GM23338 (cell line): ENCODE data around the gene XXYLT1. TPM values are rescaled to one million over a fixed set of nuclear protein-coding genes. Genes with fewer than 3 reads are reported as not detected.

ENCODE experiments used
- ATAC-seq: fragments of 200-7000 bp; cut with Tn5 transposase; 3 replicates; pipeline ENCODE4 v1.9.1; 2020
- DNase-seq: peaks from one replicate; pipeline ENCODE4 v3.0.0-alpha.2; 2015; ENCODE audit warnings: low spot score
- H2AFZ ChIP-seq: fragments of 200-600 bp; sonication (generic); 2 replicates; pipeline ENCODE4 v1.8.0; 2016; ENCODE audit warnings: antibody characterized with exemption, mild to moderate bottlenecking, moderate library complexity
- H3F3A ChIP-seq: fragments of 200-600 bp; sonication (generic); replicated peaks from 2 replicates; pipeline ENCODE4 v1.8.0; 2017; ENCODE audit warnings: antibody characterized with exemption, mixed run types, low read depth
- H3K27ac ChIP-seq: fragments of 200-600 bp; sonication (generic); 2 replicates; pipeline ENCODE4 v1.6.1; 2016; ENCODE audit warnings: low read depth
- H3K27me3 ChIP-seq: fragments of 200-600 bp; sonication (generic); 2 replicates; pipeline ENCODE4 v1.8.0; 2016; ENCODE audit warnings: mild to moderate bottlenecking, mixed run types, moderate library complexity; ENCODE audit not compliant: insufficient read depth
- H3K36me3 ChIP-seq: fragments of 200-600 bp; sonication (generic); 2 replicates; pipeline ENCODE4 v1.8.0; 2016; ENCODE audit warnings: mild to moderate bottlenecking; ENCODE audit not compliant: insufficient read depth
- H3K4me1 ChIP-seq: fragments of 200-600 bp; sonication (generic); 2 replicates; pipeline ENCODE4 v1.8.0; 2016; ENCODE audit warnings: mild to moderate bottlenecking, moderate library complexity; ENCODE audit not compliant: insufficient read depth
- H3K4me2 ChIP-seq: fragments of 200-600 bp; sonication (generic); 2 replicates; pipeline ENCODE4 v1.7.1; 2017; ENCODE audit warnings: mixed run types
- H3K4me3 ChIP-seq: fragments of 200-600 bp; sonication (generic); 2 replicates; pipeline ENCODE4 v1.6.1; 2016; ENCODE audit warnings: mixed run types
- H3K79me2 ChIP-seq: fragments of 200-600 bp; sonication (generic); replicated peaks from 2 replicates; pipeline ENCODE4 v1.8.0; 2017; ENCODE audit warnings: mild to moderate bottlenecking; ENCODE audit not compliant: insufficient read depth
- H3K9me2 ChIP-seq: fragments of 200-600 bp; sonication (generic); 2 replicates; pipeline ENCODE4 v1.8.0; 2017; ENCODE audit not compliant: insufficient read depth
- H4K20me1 ChIP-seq: fragments of 200-600 bp; sonication (generic); replicated peaks from 2 replicates; pipeline ENCODE4 v1.8.0; 2017; ENCODE audit warnings: mild to moderate bottlenecking; ENCODE audit not compliant: insufficient read depth
- H3K27ac Mint-ChIP-seq: 2 replicates; pipeline ENCODE4 v1.8.0; 2020; ENCODE audit warnings: inconsistent platforms, mild to moderate bottlenecking, moderate library complexity, mixed read lengths
- H3K27me3 Mint-ChIP-seq: 3 replicates; pipeline ENCODE4 v1.8.0; 2022; ENCODE audit warnings: low read depth, mild to moderate bottlenecking, moderate library complexity, mixed read lengths, inconsistent platforms; ENCODE audit not compliant: insufficient read depth, poor library complexity
- H3K36me3 Mint-ChIP-seq: 3 replicates; pipeline ENCODE4 v1.8.0; 2021; ENCODE audit warnings: low read depth, mild to moderate bottlenecking, inconsistent platforms, moderate library complexity, mixed read lengths
- H3K4me1 Mint-ChIP-seq: 3 replicates; pipeline ENCODE4 v1.8.0; 2020; ENCODE audit warnings: mild to moderate bottlenecking, inconsistent platforms, mixed read lengths
- H3K4me3 Mint-ChIP-seq: 3 replicates; pipeline ENCODE4 v1.8.0; 2021; ENCODE audit warnings: moderate library complexity, mild to moderate bottlenecking, inconsistent platforms, mixed read lengths
- H3K9me3 Mint-ChIP-seq: 3 replicates; pipeline ENCODE4 v1.8.0; 2020; ENCODE audit warnings: moderate library complexity, mild to moderate bottlenecking, inconsistent platforms, mixed read lengths
- CREB1 ChIP-seq: fragments of 250-450 bp; sonication (Bioruptor Pico); IDR thresholded peaks from 2 replicates; pipeline ENCODE4 v1.5.0; 2020; ENCODE audit warnings: low read depth, mild to moderate bottlenecking, moderate library complexity
- EZH2 ChIP-seq: fragments of 200-600 bp; sonication (generic); IDR thresholded peaks from one replicate; pipeline ENCODE4 v1.8.0; 2017; ENCODE audit warnings: antibody characterized with exemption, mild to moderate bottlenecking, low read depth; ENCODE audit not compliant: unreplicated experiment
- EZH2phosphoT487 ChIP-seq: fragments of 200-600 bp; sonication (generic); IDR thresholded peaks from one replicate; pipeline ENCODE4 v1.8.1; 2018; ENCODE audit warnings: antibody characterized with exemption; ENCODE audit not compliant: unreplicated experiment
- JUNB ChIP-seq: IDR thresholded peaks from one replicate; pipeline ENCODE4 v1.6.1; 2016; ENCODE audit warnings: antibody characterized with exemption; ENCODE audit not compliant: unreplicated experiment
- NANOG ChIP-seq: IDR thresholded peaks from 2 replicates; pipeline ENCODE4 v1.6.1; 2016; ENCODE audit warnings: antibody characterized with exemption, borderline replicate concordance
- POLR2AphosphoS5 ChIP-seq: IDR thresholded peaks from 2 replicates; pipeline ENCODE4 v1.6.1; 2016; ENCODE audit warnings: antibody characterized with exemption, low read depth
- STAT1 ChIP-seq: IDR thresholded peaks from one replicate; pipeline ENCODE4 v1.6.1; 2016; ENCODE audit warnings: antibody characterized with exemption; ENCODE audit not compliant: unreplicated experiment
- ZNF114 ChIP-seq: fragments of 250-450 bp; sonication (Bioruptor Pico); IDR thresholded peaks from 2 replicates; pipeline ENCODE4 v1.5.0; 2020; ENCODE audit warnings: mild to moderate bottlenecking, moderate library complexity
- ZNF331 ChIP-seq: fragments of 250-450 bp; sonication (Bioruptor Pico); IDR thresholded peaks from 2 replicates; pipeline ENCODE4 v1.5.0; 2020; ENCODE audit warnings: low read depth, mild to moderate bottlenecking, moderate library complexity
- polyA plus RNA-seq: library from polyadenylated mRNA; unstranded; fragments of >200 nt; fragmentation: Nextera tagmentation; extraction: Ambion mirVana; gene quantifications from 2 replicates; pipeline ENCODE4 v1.2.1, GENCODE V29; 2016
- total RNA-seq: library from RNA; depleted of rRNA; stranded (reverse); fragments of >200 nt; shearing (Covaris generic); gene quantifications from 2 replicates; pipeline ENCODE4 v1.2.3, GENCODE V29; 2014
- TF ChIP-seq, protein P1 (sequence below): IDR thresholded peaks from one replicate; pipeline ENCODE4 v1.6.1; 2018; ENCODE audit warnings: antibody characterized with exemption; ENCODE audit not compliant: unreplicated experiment
- TF ChIP-seq, protein P2 (sequence below): IDR thresholded peaks from 2 replicates; pipeline ENCODE4 v1.6.1; 2016; ENCODE audit warnings: antibody characterized with exemption
- TF ChIP-seq, protein P3 (sequence below): fragments of 250-450 bp; sonication (Bioruptor Pico); IDR thresholded peaks from 2 replicates; pipeline ENCODE4 v1.5.0; 2020; ENCODE audit warnings: mild to moderate bottlenecking, moderate library complexity

Gene XXYLT1
- total and polyA plus RNA-seq, 2 experiments from 2014 or later = 13.5 to 34.8 TPM

DNA sequence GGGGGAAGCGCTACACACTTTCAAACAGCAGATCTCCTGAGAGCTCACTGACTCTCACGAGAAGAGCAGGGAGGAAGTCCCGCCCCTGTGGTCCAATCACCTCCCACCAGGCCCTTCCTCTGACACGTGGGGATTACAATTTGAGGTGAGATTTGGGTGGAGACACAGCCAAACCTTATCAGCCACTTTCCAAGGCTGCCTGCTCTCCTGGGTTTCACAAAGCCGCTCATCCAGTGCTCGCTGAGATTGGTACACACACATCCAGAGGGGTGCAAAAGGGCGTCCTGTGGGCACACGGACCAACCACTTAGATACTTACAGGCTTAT, 23.1 kb downstream of the XXYLT1 start:
- H3K79me2 ChIP-seq = peaks cover 86% of the 10 kb centered on the region
- H3K27me3 ChIP-seq = no peaks in the 10 kb centered on the region
- H3K4me3 ChIP-seq = no peak overlapping the region
- H3K9me3 Mint-ChIP-seq = no peaks in the 10 kb centered on the region
- peaks cover 31% of the 10 kb centered on the region for H3K36me3 Mint-ChIP-seq
- no peak for DNase-seq
- H3K27me3 Mint-ChIP-seq = peaks cover 3% of the 10 kb centered on the region
- TF ChIP-seq STAT1 (no peak), ZNF331 (CRISPR knock-in tag) (no peak), NANOG (no peak), EZH2 (no peak), ZNF114 (CRISPR knock-in tag) (no peak), JUNB (no peak), POLR2AphosphoS5 (no peak), CREB1 (CRISPR knock-in tag) (no peak), EZH2phosphoT487 (no peak)
- TF ChIP-seq, protein P1, sequence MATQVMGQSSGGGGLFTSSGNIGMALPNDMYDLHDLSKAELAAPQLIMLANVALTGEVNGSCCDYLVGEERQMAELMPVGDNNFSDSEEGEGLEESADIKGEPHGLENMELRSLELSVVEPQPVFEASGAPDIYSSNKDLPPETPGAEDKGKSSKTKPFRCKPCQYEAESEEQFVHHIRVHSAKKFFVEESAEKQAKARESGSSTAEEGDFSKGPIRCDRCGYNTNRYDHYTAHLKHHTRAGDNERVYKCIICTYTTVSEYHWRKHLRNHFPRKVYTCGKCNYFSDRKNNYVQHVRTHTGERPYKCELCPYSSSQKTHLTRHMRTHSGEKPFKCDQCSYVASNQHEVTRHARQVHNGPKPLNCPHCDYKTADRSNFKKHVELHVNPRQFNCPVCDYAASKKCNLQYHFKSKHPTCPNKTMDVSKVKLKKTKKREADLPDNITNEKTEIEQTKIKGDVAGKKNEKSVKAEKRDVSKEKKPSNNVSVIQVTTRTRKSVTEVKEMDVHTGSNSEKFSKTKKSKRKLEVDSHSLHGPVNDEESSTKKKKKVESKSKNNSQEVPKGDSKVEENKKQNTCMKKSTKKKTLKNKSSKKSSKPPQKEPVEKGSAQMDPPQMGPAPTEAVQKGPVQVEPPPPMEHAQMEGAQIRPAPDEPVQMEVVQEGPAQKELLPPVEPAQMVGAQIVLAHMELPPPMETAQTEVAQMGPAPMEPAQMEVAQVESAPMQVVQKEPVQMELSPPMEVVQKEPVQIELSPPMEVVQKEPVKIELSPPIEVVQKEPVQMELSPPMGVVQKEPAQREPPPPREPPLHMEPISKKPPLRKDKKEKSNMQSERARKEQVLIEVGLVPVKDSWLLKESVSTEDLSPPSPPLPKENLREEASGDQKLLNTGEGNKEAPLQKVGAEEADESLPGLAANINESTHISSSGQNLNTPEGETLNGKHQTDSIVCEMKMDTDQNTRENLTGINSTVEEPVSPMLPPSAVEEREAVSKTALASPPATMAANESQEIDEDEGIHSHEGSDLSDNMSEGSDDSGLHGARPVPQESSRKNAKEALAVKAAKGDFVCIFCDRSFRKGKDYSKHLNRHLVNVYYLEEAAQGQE = no peak
- TF ChIP-seq, protein P2, sequence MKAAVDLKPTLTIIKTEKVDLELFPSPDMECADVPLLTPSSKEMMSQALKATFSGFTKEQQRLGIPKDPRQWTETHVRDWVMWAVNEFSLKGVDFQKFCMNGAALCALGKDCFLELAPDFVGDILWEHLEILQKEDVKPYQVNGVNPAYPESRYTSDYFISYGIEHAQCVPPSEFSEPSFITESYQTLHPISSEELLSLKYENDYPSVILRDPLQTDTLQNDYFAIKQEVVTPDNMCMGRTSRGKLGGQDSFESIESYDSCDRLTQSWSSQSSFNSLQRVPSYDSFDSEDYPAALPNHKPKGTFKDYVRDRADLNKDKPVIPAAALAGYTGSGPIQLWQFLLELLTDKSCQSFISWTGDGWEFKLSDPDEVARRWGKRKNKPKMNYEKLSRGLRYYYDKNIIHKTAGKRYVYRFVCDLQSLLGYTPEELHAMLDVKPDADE = no peak
- TF ChIP-seq, protein P3, sequence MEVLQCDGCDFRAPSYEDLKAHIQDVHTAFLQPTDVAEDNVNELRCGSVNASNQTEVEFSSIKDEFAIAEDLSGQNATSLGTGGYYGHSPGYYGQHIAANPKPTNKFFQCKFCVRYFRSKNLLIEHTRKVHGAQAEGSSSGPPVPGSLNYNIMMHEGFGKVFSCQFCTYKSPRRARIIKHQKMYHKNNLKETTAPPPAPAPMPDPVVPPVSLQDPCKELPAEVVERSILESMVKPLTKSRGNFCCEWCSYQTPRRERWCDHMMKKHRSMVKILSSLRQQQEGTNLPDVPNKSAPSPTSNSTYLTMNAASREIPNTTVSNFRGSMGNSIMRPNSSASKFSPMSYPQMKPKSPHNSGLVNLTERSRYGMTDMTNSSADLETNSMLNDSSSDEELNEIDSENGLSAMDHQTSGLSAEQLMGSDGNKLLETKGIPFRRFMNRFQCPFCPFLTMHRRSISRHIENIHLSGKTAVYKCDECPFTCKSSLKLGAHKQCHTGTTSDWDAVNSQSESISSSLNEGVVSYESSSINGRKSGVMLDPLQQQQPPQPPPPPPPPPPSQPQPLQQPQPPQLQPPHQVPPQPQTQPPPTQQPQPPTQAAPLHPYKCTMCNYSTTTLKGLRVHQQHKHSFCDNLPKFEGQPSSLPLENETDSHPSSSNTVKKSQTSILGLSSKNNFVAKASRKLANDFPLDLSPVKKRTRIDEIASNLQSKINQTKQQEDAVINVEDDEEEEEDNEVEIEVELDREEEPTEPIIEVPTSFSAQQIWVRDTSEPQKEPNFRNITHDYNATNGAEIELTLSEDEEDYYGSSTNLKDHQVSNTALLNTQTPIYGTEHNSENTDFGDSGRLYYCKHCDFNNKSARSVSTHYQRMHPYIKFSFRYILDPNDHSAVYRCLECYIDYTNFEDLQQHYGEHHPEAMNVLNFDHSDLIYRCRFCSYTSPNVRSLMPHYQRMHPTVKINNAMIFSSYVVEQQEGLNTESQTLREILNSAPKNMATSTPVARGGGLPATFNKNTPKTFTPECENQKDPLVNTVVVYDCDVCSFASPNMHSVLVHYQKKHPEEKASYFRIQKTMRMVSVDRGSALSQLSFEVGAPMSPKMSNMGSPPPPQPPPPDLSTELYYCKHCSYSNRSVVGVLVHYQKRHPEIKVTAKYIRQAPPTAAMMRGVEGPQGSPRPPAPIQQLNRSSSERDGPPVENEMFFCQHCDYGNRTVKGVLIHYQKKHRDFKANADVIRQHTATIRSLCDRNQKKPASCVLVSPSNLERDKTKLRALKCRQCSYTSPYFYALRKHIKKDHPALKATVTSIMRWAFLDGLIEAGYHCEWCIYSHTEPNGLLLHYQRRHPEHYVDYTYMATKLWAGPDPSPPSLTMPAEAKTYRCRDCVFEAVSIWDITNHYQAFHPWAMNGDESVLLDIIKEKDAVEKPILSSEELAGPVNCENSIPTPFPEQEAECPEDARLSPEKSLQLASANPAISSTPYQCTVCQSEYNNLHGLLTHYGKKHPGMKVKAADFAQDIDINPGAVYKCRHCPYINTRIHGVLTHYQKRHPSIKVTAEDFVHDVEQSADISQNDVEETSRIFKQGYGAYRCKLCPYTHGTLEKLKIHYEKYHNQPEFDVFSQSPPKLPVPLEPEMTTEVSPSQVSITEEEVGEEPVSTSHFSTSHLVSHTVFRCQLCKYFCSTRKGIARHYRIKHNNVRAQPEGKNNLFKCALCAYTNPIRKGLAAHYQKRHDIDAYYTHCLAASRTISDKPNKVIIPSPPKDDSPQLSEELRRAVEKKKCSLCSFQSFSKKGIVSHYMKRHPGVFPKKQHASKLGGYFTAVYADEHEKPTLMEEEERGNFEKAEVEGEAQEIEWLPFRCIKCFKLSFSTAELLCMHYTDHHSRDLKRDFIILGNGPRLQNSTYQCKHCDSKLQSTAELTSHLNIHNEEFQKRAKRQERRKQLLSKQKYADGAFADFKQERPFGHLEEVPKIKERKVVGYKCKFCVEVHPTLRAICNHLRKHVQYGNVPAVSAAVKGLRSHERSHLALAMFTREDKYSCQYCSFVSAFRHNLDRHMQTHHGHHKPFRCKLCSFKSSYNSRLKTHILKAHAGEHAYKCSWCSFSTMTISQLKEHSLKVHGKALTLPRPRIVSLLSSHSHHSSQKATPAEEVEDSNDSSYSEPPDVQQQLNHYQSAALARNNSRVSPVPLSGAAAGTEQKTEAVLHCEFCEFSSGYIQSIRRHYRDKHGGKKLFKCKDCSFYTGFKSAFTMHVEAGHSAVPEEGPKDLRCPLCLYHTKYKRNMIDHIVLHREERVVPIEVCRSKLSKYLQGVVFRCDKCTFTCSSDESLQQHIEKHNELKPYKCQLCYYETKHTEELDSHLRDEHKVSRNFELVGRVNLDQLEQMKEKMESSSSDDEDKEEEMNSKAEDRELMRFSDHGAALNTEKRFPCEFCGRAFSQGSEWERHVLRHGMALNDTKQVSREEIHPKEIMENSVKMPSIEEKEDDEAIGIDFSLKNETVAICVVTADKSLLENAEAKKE (CRISPR knock-in tag) = no peak
- no peaks in the 10 kb centered on the region for H3K36me3 ChIP-seq
- no peak overlapping the region for H3K27ac ChIP-seq
- H3K4me3 Mint-ChIP-seq = no peak overlapping the region
- H3K4me2 ChIP-seq = no peak overlapping the region
- ATAC-seq = no peak
- H3K9me2 ChIP-seq = no peaks in the 10 kb centered on the region
- H3K4me1 Mint-ChIP-seq = peaks cover 36% of the 10 kb centered on the region
- no peaks in the 10 kb centered on the region; the same call in none of the 2 replicates for H4K20me1 ChIP-seq
- H3K4me1 ChIP-seq = peaks cover 8% of the 10 kb centered on the region; the same call in 1 of the 2 replicates
- H3F3A ChIP-seq = no peaks in the 10 kb centered on the region
- 0 out of 2 replicates have a peak overlapping the region, but pooled peaks have one; percentile 48 for H3K27ac Mint-ChIP-seq
- H2AFZ ChIP-seq = no peak overlapping the region
